ENCODE results near the gene TMF1. TPM values are rescaled to one million over a fixed set of nuclear protein-coding genes. Genes with fewer than 3 reads are reported as not detected.

TMF1 gene
- total RNA-seq, result 39.1 TPM

DNA sequence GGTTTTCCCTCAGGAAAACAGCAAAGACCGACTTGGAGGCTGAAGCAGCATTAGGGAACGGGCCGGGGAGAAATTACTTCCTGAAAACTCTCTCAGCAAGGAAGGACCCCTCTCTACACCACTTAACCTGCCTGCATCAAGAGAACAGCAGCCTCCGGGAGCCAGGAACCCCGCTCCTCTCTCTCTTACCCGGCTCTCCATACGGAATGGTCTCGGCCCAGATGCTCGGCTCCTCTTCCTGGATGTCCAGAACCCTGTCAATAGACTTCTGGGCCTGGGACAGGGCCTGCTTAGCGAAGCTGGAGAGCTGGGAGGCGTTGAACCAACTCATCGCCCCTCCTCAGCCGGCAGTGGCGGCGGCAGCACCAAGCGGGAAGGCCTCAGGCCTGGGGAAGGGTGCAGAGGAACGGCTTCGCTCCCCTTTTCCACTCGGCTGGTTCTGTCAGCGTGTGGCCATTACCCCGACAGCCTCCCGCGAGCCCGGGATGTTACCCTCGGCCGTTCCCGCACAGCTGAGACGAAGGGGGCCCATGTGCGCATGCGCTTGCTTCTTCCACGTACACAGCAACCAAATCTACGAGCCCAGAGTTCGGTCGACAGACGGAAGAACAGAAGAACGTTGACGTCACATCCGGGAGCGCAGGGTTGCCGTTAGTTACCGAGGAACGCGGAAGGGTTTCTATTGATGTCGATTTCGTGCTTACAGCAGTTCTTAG lies at the start of gene TMF1:
Gene TMF1, minus strand, starts transcription at position 578 of the 716 bp plus-strand sequence. Its CDS starts 247 bp downstream, at position 331.
- DNase-seq (ENCODE audit: low spot score), result peak; percentile 98

- DNase-seq (ENCODE audit: low spot score), result no peak
Measured at GRCh38 chr3:69099576-69099975, 47.4 kb upstream of the TMF1 start.

- no peak for DNase-seq (ENCODE audit: low spot score)
Measured at GRCh38 chr3:69097407-69098086, 45.4 kb upstream of the TMF1 start.

DNA sequence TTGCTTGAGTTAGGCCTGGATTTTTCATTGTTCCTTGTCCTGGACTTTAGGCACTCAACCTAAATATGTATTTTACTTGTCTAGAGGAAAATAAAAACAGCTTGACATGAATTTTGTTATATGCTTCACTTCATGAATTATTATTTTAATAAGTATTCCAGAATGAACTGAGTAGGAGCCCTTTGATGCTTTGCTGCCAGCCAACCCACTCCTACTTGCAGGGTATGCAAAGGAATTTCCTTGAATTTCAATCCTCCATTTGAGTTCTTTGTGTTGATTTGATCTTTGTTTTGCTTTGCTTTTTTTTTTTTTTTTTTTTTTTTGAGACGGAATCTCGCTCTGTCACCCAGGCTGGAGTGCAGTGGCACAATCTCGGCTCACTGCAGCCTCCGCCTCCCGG lies 44.2 kb upstream of the TMF1 start:
- DNase-seq (ENCODE audit: low spot score), result no peak

DNA sequence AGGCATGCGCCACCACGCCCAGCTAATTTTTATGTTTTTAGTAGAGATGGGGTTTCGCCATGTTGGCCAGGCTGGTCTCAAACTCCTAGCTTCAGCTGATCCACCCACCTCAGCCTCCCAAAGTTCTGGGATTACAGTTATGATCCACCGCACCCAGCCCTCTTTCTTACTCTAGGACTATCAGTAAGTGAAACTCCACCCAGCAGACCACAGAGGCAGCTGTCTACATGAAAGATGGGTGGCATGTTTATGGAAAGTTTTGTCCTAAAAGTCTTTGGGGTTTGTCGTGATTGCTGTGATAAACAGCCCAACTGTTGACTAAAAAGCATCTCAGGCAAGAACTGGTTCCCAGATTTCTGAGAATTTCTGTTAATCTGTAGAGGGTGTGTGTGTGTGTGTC lies 43.5 kb upstream of the TMF1 start:
- no peak for DNase-seq (ENCODE audit: low spot score)

GRCh38 chr3:69094467-69095205 lies 42.5 kb upstream of the TMF1 start:
- no peak for DNase-seq (ENCODE audit: low spot score)

DNA sequence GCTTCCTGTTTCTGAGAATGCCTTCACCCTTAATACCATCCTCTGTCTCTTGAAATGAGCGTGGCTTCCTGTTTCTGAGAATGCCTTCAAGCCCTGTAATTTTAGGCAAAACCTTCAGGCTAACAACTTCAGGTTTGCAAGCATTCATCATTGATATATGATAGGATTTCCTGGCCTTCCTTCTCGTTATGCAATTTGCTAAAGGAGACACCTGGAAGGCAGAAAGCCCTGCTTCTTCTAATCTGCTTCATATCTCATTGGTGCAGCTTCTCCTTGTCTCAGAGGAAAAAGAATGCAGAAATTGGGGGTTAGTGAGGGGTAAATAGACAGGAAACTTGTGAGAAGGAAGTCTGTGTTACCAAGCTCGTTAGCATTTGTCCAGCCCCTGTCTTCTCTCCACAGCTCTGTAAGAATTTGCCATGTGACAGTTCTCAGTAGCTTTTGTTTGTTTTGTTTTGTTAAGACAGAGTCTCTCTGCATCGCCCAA lies 39.9 kb upstream of the TMF1 start:
- no peak for DNase-seq (ENCODE audit: low spot score)

- no peak for DNase-seq (ENCODE audit: low spot score)
Measured at GRCh38 chr3:69091389-69092029, 39.4 kb upstream of the TMF1 start.

DNA sequence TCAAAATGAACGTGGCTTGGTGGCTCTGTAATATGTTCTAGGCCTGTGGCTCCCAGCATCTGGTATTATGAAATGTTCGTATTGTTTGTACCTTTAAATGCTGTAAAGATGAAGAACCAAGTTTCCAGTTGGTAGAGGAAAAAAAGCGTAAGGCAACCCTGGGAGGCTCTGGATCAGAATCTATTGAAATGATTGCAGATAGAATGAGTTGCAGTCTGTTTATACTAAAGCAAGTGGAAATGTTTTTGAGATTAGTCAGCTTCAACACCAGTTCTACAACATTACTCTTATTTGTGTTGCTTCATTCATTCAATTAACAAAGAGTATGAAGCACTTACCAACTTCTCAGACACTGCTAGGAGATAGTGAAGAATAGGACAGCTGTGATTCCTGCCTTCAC lies 37.9 kb upstream of the TMF1 start:
- no peak for DNase-seq (ENCODE audit: low spot score)

DNA sequence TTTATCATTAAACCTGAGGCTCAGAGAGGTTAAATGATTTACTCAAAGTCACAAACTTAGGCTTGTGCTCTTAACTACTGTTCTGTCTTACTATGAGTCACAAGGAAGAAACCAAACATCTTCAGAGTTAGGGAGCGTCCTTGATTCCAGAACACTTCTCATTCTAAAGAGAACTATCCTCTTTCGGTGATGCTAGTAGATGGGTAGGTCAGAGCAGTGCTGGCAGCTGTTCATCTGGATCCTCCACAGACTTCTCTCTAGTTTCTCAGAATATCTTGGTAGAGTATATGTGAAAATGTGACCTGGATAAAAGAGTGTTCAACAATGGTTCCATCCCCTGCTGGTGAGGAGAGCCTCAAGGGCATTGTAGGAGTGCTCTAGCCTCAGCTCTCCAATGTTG lies 35.9 kb upstream of the TMF1 start:
- no peak for DNase-seq (ENCODE audit: low spot score)

DNA sequence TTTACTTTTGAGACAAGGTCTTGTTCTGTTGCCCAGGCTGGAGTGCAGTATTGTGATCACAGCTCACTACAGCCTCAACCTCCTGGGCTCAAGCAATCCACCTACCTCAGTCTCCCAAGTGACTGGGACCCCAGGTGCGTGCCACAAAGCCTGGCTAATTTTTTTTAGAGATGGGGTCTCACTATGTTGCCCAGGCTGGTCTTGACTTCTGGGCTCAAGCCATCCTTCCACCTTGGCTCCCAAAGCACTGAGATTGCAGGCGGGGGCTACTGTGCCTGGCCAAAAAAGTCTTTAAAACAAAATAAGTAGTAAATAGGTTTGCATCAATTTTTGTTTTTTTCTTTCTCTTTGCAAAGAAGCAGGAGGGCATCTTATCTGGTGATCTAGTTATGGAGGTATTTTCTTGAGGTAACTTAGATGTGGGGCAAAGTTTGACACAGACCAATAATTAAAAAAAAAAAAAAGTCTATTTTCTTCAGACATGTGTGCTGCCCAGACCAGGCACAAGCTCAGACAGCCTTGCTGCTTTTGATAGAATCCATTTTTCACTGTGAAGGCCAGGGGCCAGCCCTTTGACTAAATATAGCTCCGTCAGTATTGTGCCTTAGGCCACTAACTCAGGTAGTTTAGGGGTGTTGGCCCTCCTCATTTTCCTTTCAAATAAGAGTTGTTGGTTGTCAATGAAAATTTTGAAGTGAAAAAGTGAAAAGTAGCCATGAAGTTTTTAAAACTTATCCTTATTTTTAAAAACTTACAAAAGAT lies 35.1 kb upstream of the TMF1 start:
- no peak for DNase-seq (ENCODE audit: low spot score)

DNA sequence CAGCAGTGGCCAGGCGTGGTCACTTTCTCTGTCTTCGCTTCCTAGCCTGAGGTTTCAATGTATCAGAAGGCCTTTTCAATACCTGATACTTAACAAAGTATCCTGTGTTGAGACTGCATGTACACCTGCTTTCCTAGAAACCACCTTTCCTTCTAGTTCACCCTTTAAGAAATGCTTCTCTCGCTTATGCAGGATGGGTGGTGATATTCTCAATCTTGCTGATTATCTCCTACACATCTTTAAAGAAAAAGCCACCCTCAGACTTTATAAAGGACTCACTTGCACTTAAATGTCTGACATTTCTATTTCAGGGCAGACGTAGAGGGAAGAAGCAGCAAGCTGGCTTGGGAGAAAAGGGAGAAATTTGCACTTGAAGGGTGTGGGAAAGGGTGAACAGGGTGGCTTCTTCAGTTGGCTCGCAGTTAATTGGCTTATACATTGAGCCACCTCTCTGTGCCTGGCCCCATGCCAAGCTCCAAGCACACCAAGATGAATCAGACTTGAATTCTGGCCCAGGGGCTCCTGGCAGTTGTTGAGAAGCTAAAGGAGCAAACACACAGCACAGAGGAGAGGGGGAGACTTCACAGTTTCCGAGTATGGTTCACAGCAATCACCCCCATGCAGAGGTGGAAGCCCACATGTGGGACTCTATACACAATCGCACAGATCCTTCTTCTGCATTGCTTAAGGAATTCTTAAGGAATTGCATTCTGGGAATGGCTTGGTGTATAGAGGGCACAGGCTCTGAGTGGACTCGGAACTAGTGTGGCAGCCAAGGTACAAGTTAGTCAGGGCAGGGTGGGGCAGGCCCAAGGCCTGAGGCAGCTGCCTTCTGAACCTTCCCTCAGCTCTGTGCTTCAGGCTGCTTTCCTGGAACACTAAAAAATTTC lies 33.9 kb upstream of the TMF1 start:
- DNase-seq (ENCODE audit: low spot score), result peak; percentile 91

GRCh38 chr3:69085168-69085832 lies 33.2 kb upstream of the TMF1 start:
- DNase-seq (ENCODE audit: low spot score), result peak; percentile 55

DNA sequence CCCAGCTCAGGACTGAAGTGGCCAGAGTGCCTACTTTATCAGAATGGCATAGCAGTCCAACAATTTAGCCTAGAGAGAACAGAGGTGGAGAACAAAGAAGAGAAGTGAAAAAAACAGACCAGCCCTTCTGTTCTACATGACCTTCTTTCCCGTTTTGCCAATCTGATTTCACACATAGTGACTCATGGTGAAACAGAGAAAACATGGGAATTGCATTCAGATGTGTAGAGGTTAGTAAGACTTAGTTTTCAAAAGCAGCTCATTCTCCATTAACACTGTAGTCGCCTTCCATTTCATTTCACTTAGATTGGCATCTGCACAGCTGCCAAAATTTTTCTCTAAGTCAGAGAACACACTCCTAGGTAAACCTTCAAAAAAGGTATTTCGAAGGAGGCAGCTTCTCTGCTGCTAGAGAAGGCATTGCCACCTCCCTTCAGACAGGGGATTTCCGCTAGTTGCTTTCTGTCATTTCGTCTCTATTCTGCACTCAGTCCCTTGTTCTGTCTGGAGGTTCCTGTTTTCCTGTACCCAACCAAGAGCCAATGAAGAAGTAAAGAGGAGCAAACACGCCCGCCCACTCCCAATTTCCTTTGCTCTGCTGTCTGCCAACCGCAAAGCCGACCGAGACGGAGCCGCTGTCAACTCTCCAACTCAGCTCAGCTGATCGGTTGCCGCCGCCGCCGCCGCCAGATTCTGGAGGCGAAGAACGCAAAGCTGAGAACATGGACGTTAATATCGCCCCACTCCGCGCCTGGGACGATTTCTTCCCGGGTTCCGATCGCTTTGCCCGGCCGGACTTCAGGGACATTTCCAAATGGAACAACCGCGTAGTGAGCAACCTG lies 32.4 kb upstream of the TMF1 start, which contains the start of gene ARL6IP5:
Gene ARL6IP5, plus strand, starts transcription at position 612 of the 842 bp plus-strand sequence. Its CDS starts 111 bp downstream, at position 723.
- peak; percentile 96 for DNase-seq (ENCODE audit: low spot score)

DNA sequence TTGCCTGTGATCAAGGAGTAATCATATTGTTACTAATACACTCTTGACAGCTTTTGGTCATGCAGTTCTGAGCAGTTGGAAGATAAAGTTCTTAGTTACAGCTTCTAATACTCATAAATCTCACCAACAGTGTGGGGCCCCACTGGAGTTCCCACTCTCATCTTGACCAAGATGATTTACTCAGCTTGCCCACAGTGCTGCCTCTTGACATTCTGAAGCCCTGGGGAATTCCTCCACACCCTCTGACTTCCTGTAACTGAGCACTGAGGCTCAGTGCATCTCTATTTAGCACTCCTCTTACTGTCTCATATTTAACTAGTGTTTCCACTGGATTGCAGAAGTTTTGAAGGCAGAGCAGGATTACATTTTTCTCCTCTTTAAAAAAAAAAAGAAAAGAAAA lies 30.7 kb upstream of the TMF1 start:
- DNase-seq (ENCODE audit: low spot score), result no peak

DNA sequence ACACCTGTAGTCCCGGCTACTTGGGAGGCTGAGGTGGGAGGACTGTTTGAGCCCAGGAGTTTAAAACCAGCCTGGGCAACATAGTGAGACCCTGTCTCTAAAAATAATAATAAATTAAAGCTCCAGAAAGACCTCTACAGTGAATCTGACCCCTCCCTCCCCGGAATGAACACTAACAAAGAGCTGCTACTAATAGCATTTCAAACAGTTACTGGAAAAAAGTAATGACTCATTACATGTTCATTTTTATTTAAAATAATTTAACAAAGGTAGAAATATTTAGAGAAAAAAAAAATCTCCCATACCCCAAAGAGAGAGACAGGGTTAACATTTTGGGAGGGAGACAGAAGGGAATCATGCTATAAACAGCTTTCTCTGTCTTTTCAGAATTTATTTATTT lies 30.2 kb upstream of the TMF1 start:
- no peak for DNase-seq (ENCODE audit: low spot score)

- DNase-seq (ENCODE audit: low spot score), result no peak
Measured at GRCh38 chr3:69081583-69082262, 29.6 kb upstream of the TMF1 start.

Measured in ureter (tissue), 1 donor.